SJCRH30 (cell line): Measurements from ENCODE around the gene GRB10. TPM values are rescaled to one million over a fixed set of nuclear protein-coding genes. Genes with fewer than 3 reads are reported as not detected.
"Not testable (repeated sequence)": the region's sequence is repeated elsewhere in the genome, so short reads cannot be mapped to it uniquely, and the experiment has no call there.

ENCODE experiments used
- DNase-seq, 2 experiments: peaks; one replicate each; pipeline ENCODE4 v3.0.0-alpha.2; 2015 to 2020
- H3K27ac ChIP-seq: fragments of 250-450 bp; sonication (Bioruptor Pico); 2 replicates; pipeline ENCODE4 v1.5.1; 2020; ENCODE audit warnings: mild to moderate bottlenecking, moderate library complexity
- H3K27me3 ChIP-seq: fragments of 250-450 bp; sonication (Bioruptor Pico); 2 replicates; pipeline ENCODE4 v1.5.1; 2020; ENCODE audit warnings: mild to moderate bottlenecking, moderate library complexity
- H3K36me3 ChIP-seq: fragments of 250-450 bp; sonication (Bioruptor Pico); 2 replicates; pipeline ENCODE4 v1.5.1; 2020; ENCODE audit warnings: mild to moderate bottlenecking, moderate library complexity
- H3K4me1 ChIP-seq: fragments of 250-450 bp; sonication (Bioruptor Pico); 2 replicates; pipeline ENCODE4 v1.5.1; 2020; ENCODE audit warnings: mild to moderate bottlenecking, moderate library complexity
- H3K4me3 ChIP-seq: fragments of 250-450 bp; sonication (Bioruptor Pico); 2 replicates; pipeline ENCODE4 v1.5.1; 2020; ENCODE audit warnings: mild to moderate bottlenecking, moderate library complexity
- H3K9me3 ChIP-seq: fragments of 250-450 bp; sonication (Bioruptor Pico); replicated peaks from 2 replicates; pipeline ENCODE4 v1.5.1; 2020; ENCODE audit warnings: mild to moderate bottlenecking, moderate library complexity
- total RNA-seq: library from RNA; depleted of rRNA; stranded (reverse); fragments of >200 nt; shearing (Covaris generic); gene quantifications from 2 replicates; pipeline ENCODE4 v1.2.3, GENCODE V29; 2014

GRB10 gene
- total RNA-seq, 1 experiment from 2014 or later, result 0.95 TPM

DNA sequence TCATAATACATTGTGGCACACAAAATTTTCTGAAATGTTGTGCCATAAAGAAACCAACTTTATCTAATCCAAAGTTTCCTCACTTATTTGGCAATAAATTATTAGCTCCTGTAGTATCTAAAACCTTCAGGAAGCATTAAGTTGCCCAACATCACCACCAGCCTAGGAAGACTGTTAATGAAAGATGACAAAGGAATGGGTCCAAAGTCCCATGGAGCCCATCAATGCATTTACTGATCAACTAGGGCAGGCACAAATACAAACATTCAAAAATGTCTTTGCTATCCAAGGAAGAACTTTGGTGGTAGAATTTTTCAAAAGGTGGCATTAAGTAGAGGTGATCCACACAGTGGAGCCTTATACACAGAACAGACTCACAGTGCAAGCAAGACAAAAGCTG lies 4.5 kb downstream of the GRB10 start:
- H3K36me3 ChIP-seq, result no peaks in the 10 kb centered on the region
- no peaks in the 10 kb centered on the region; the same call in 1 of the 2 replicates for H3K27me3 ChIP-seq
- no peak for DNase-seq
- H3K4me3 ChIP-seq, result no peak overlapping the region
- no peaks in the 10 kb centered on the region for H3K4me1 ChIP-seq
- no peak overlapping the region for H3K27ac ChIP-seq
- no peaks in the 10 kb centered on the region for H3K9me3 ChIP-seq

DNA sequence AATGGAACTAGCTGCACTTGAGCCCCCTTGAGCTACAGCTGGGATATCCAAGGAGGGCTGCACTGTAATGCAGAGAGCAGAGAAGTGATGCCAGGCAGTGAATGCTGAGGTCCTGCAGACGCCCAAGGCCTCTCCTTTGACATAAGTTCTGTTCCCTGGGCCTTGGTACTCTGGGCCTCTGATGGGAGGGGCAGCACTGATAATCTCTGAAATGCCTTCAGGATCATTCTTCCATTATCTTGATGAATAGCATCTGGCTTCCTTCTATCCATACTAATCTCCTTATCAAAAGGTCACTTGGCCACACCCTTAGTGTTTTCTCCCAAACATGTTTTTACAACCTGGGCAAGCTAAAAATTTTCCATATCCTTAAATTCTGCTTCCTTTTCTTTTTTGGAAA lies 6.9 kb downstream of the GRB10 start:
- Histone ChIP-seq H3K4me1 (no peaks in the 10 kb centered on the region), H3K27me3 (no peaks in the 10 kb centered on the region; the same call in 1 of the 2 replicates), H3K9me3 (no peaks in the 10 kb centered on the region), H3K4me3 (no peak overlapping the region), H3K27ac (no peak overlapping the region), H3K36me3 (no peaks in the 10 kb centered on the region)
- DNase-seq, result no peak

DNA sequence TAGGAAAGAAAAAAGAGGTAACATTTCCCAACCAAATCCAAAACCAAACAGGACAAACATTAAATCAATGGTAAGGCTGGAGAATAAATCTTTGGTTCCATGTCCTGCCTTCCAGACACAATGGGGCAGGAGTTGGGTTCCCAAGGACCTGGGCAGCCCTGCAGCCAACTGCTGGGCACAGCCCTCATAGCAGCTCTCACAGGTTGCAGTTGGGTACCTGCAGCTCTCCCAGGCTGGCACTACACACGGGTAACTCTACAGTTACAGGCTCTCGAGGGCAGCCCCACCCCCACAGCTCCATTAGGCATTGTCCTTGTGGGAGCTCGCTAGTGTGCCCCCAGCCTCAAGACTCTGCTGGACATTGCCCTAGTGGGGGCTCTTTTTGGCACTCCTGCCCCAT lies 7.5 kb downstream of the GRB10 start:
- H3K27ac ChIP-seq, result no peak overlapping the region
- H3K36me3 ChIP-seq, result no peaks in the 10 kb centered on the region
- H3K9me3 ChIP-seq, result no peaks in the 10 kb centered on the region
- no peak for DNase-seq
- H3K4me1 ChIP-seq, result no peaks in the 10 kb centered on the region
- no peaks in the 10 kb centered on the region for H3K27me3 ChIP-seq
- H3K4me3 ChIP-seq, result no peak overlapping the region

DNA sequence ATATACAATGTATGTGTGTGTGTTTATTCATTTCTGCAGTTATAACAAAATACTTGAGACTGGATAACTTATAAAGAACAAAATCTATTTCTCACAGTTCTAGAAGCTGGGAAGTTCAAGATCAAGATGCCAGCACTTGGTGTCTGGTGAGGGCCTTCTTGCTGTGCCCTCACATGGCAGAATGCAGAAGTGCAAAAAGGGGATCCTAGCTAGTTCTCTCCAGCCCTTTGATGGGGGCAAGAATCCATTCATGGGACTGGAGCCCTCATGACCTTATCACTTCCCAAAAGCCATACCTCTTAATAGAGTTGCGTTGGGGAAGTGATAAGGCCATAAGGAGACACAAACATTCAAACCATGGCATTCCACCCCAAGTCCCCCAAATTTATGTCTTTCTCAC lies 8.4 kb downstream of the GRB10 start:
- Histone ChIP-seq H3K4me1 (no peaks in the 10 kb centered on the region), H3K9me3 (no peaks in the 10 kb centered on the region), H3K4me3 (no peak overlapping the region), H3K36me3 (no peaks in the 10 kb centered on the region), H3K27me3 (no peaks in the 10 kb centered on the region), H3K27ac (no peak overlapping the region)
- DNase-seq, result no peak

DNA sequence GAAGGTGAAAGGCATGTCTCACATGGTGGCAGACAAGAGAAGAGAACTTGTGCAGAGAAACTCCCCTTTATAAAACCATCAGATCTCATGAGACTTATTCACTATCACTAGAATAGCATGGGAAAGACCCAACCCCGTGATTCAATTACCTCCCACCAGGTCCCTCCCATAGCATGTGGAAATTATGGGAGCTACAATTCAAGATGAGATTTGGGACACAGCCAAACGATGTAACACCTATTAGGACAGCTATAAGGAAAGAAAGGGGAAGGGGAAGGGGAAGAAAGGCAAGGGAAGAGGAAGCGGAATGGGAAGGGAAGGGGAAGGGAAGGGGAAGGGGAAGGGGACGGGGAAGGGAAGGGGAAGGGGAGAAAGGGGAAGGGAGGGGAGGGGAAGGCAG lies 9.6 kb downstream of the GRB10 start:
- H3K36me3 ChIP-seq, H3K27ac ChIP-seq, H3K9me3 ChIP-seq, H3K4me1 ChIP-seq, H3K4me3 ChIP-seq, DNase-seq, H3K27me3 ChIP-seq: not testable (repeated sequence)

DNA sequence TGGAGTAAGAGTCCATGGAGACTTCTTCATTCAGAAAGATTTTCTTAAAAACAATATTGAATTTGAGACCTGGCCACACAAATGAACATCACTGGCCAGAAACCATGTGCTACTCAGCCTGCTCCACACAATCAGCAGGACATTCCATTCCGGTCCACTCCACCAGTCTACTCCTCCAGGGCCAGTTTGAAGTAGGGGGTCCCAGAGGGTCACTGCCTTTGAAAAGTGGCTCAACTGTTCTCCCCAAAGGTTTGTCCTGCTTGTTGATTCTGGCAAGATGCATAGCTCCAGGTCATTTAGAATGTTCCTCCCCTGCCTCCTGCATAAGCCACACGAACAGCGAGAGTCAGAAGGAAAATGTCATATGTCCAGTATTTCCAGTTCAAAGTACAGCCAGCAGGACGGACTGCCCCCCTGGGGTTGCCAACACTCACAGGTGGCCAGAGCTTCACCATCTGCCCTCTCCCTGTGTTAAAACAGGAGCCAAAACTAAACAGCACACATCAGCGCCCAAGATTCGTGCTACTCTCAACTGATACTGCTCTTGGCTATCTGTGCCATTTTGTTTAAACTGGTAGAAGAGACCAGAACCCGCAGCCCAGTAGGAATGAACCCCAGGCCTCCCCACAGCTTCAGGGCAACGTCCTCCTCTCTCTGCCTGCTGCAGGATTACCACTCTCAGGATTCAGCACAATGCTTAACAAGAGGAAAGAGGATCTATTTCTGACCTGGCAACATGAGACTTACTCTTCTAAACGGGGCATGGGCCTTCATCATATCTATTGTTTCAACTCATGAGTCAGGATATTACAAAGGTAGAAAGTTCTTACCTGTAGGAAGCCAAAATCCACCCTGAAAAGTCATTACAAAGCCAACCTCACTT lies 11.3 kb downstream of the GRB10 start:
- H3K27me3 ChIP-seq, result no peaks in the 10 kb centered on the region
- DNase-seq, result no peak
- H3K4me1 ChIP-seq, result no peaks in the 10 kb centered on the region
- no peak overlapping the region for H3K4me3 ChIP-seq
- no peak overlapping the region for H3K27ac ChIP-seq
- no peaks in the 10 kb centered on the region for H3K9me3 ChIP-seq
- no peaks in the 10 kb centered on the region for H3K36me3 ChIP-seq

DNA sequence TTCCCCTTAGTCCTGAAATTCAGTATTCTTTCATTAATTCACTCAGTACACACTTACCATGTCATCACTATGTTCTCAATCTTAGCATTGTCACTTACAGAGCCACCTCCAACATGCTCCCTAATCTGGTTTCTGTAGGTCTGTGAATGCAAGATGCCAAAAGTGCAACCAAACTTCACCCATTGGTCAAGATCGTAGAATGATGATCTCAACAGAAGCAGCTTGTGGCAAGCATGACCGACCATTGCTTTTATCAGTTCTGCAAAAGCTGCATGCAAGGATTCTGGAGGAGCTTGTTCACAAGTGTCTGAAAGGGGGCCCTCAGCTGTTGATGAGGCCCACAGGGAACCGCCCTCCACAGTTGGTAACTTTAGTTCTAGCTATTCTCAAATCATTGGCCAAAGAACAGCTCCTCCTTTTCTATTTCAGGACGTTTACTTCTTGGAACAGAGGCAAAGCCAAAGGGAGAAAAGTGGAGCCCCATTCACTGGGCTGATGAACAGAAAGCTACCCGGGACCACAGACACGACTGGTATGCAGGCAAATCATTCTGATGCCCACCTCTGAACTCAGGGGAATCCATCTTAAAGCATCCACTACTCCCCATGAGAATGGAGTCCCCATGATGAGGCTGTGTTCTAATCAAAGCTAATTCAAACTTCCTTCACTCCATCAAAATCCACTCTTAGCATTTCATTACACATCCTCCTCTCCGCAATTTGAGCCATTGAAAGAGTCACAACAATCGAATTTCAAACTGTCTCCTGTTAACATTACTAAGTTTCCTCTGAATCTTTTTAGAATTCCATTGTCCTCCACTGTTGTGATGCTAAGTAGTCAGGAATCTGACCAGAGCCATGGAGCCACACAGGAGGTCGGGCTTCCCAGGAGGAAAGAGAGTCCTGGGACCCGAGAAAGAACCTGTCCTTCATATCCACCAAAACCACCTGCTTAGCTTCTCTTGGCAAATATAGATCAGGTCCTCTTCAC lies 13.9 kb downstream of the GRB10 start:
- no peaks in the 10 kb centered on the region for H3K4me1 ChIP-seq
- H3K36me3 ChIP-seq, result no peaks in the 10 kb centered on the region
- no peaks in the 10 kb centered on the region for H3K27me3 ChIP-seq
- no peak overlapping the region for H3K27ac ChIP-seq
- no peak overlapping the region for H3K4me3 ChIP-seq
- DNase-seq, result no peak
- no peaks in the 10 kb centered on the region for H3K9me3 ChIP-seq

DNA sequence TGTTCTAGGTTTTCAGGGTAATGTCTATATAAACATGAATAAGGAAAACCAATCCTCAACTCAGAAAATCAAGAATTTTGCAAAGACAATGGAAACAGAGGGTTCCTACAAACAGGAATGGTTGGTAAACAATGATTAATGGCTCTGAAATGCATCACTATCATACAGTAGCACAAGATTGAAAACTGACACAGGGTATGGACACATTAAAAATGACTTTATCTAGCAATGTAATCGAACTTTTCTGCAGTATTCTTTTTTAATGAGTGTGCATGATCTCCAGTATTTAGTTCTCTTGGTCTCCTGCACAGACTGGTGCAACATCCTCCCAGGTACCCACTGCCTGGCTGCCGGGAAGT lies 15.9 kb downstream of the GRB10 start:
- Histone ChIP-seq H3K27me3 (no peaks in the 10 kb centered on the region), H3K4me1 (no peaks in the 10 kb centered on the region), H3K4me3 (no peak overlapping the region), H3K36me3 (no peaks in the 10 kb centered on the region), H3K27ac (no peak overlapping the region), H3K9me3 (no peaks in the 10 kb centered on the region)
- DNase-seq, result no peak

DNA sequence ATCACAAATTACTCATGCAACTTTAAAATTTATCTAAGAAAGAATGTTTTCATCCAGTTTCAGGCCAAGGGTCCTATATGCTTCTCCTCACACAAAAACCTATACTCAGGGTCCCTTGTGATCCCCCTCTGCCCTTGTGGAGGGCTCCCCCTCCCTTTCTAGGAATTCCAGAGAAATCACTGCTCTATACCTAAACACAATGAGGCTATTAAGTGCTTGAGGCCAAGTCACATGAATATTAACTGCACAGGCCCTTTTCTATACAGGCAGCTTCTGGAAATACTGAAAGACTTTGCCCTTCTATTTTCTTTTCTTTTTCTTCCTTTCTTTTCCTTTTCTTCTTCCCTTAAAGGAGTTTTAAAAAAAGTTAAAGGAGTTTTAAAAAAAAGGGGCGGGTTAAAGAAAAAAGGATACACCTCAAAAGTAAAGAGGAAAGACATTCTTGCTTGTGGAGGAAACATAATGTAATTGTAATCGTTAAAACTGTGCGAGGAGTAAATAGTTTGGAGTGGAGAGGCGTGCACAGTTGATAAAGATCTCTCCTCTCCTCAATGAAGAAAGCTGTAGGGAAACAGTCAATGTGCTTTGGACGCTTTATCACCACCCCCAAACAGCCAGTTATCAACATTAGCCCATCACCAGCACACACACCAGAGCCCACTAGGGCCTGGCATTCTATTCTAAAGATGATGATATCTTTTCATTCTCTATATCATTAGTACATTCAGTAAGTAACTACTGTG lies 16.4 kb downstream of the GRB10 start:
- Histone ChIP-seq H3K4me3 (no peak overlapping the region), H3K4me1 (no peaks in the 10 kb centered on the region), H3K36me3 (no peaks in the 10 kb centered on the region), H3K9me3 (no peaks in the 10 kb centered on the region), H3K27me3 (no peaks in the 10 kb centered on the region), H3K27ac (no peak overlapping the region)
- no peak for DNase-seq

DNA sequence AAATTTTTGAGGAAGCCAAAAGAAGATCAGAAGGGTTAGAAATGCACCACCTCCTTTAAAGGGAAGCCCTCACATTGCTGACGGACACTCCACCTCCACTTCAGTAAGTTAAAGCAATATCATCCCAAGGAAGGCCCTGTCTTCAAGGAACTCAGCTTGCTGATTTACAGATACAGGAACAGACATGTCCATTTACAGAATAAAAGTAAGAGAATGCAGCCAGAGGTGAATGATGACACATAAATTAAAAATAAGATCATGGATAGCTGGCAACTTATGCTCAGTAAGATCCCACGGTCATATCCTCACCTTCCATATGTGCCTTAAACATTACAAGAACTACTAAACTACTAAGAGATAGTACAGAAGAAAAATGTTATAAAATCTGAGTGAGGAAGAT lies 20.4 kb downstream of the GRB10 start:
- no peak overlapping the region for H3K27ac ChIP-seq
- H3K4me1 ChIP-seq, result no peaks in the 10 kb centered on the region
- DNase-seq, result no peak
- no peak overlapping the region for H3K4me3 ChIP-seq
- H3K36me3 ChIP-seq, result no peaks in the 10 kb centered on the region
- H3K27me3 ChIP-seq, result no peaks in the 10 kb centered on the region; the same call in 1 of the 2 replicates
- no peaks in the 10 kb centered on the region for H3K9me3 ChIP-seq

DNA sequence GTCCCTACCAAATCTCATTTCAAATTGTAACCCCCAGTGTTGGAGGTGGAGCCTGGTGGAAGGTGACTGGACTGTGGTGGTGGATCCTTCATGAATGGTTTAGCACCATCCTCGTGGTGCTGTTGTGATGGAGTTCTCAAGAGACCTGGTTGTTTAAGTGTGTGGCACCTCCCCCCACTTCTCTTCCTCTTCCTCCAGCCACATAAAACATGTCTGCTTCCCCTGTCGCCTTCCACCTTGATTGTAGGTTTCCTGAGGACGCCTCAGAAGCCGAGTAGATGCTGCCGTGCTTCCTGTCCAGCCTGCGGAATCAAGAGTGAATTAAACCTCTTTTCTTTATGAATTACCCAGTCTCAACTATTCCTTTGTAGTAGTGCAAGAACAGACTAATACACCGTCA lies 21.0 kb downstream of the GRB10 start:
- no peaks in the 10 kb centered on the region for H3K9me3 ChIP-seq
- H3K4me1 ChIP-seq, result no peaks in the 10 kb centered on the region
- no peaks in the 10 kb centered on the region; the same call in 1 of the 2 replicates for H3K27me3 ChIP-seq
- no peaks in the 10 kb centered on the region for H3K36me3 ChIP-seq
- no peak overlapping the region for H3K27ac ChIP-seq
- DNase-seq, result no peak
- H3K4me3 ChIP-seq, result no peak overlapping the region

DNA sequence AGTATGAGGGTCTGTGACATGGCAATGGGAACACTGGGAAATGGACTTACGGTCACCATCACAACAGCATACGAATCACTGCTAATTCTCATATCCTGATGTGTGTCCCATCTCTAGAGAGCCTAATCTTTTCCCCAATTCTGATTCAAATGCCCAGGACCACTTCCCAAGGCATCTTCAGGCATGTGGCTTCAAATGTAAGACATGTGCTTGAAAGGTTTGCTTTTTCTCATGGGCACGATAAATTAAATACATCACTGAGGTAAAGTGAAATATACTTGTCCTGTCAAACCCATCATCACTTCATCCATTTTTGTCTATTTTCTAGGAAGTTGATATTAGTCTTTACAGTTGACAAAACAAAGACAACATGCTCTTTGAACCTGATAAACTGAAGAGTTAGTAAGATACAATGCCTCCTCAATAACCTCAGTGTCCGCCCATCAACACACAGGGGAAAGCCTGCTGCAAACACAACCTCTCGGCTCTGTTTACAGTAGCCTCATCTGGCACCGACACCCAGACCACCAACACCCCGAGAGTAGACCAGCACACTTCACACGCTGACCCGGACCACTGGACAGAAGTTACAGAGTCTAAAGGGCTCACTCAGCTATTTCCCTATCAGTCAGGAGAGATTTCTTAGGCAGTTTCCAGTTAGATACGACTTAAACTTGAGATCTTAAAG lies 24.8 kb downstream of the GRB10 start:
- Histone ChIP-seq H3K36me3 (no peaks in the 10 kb centered on the region), H3K4me1 (no peaks in the 10 kb centered on the region), H3K27ac (no peak overlapping the region), H3K4me3 (no peak overlapping the region), H3K9me3 (no peaks in the 10 kb centered on the region), H3K27me3 (peaks cover 5% of the 10 kb centered on the region)
- DNase-seq, result no peak

DNA sequence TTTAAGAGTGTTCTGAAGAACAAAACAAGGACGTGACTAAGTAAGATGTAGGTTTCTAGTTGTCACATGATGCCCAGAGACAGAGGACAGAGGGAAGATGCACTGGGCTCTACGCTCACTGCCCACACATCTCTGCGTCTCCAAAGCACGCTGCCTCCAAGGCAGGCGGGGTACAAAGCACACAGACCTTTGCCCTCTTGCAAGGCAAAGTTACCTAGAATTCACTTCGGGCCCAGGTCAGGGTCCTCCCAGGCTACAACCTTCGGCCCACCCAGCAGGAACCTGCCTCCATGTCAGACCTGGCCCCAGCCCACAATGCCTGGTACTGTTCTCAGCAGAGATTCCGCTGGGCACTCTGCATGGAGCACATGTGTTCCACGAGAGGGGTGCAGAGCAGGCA lies 26.5 kb downstream of the GRB10 start:
- peaks cover 5% of the 10 kb centered on the region for H3K27me3 ChIP-seq
- DNase-seq, result no peak
- no peak overlapping the region for H3K27ac ChIP-seq
- no peaks in the 10 kb centered on the region for H3K36me3 ChIP-seq
- no peaks in the 10 kb centered on the region for H3K4me1 ChIP-seq
- H3K9me3 ChIP-seq, result no peaks in the 10 kb centered on the region
- no peak overlapping the region for H3K4me3 ChIP-seq

DNA sequence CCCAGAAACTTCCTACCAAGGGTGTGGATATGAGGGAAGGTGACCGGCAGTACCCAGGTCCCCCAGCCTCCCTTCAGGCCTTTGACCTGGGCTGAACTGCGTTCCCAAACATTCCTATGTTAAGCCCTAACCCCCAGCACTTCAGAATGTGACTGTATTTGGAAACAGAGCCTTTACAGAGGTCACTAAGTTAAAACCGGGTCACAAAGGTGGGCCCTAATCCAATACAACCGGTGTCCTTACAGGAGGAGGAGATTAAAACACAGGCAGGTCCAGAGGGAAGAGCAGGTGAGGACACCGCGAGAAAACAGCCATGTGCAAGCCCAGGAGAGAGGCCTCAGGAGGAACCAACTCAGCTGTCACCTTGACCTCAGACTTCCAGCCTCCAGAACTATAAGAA lies 28.0 kb downstream of the GRB10 start:
- Histone ChIP-seq H3K4me1 (no peaks in the 10 kb centered on the region), H3K4me3 (no peak overlapping the region), H3K36me3 (no peaks in the 10 kb centered on the region), H3K9me3 (0 out of 2 replicates have a peak, but pooled peaks cover under 1% of the 10 kb centered on the region), H3K27ac (no peak overlapping the region), H3K27me3 (peaks cover 5% of the 10 kb centered on the region)
- no peak for DNase-seq
